Neural crest cell (in vitro differentiated cells): Measurements from ENCODE around the gene KLHL24. TPM values are rescaled to one million over a fixed set of nuclear protein-coding genes. Genes with fewer than 3 reads are reported as not detected.

Experiments
- DNase-seq: peaks from one replicate; pipeline ENCODE4 v3.0.0; 2021; ENCODE audit warnings: low read depth, mixed read lengths, low spot score
- H3K27ac Mint-ChIP-seq: one replicate; pipeline ENCODE4 v1.8.0; 2021; ENCODE audit warnings: mild to moderate bottlenecking, mixed read lengths; ENCODE audit not compliant: unreplicated experiment
- H3K27me3 Mint-ChIP-seq: 2 replicates; pipeline ENCODE4 v1.8.0; 2021; ENCODE audit warnings: low read depth, mild to moderate bottlenecking, mixed read lengths
- H3K36me3 Mint-ChIP-seq: 2 replicates; pipeline ENCODE4 v1.8.0; 2021; ENCODE audit warnings: low read depth, mild to moderate bottlenecking, mixed read lengths
- H3K4me1 Mint-ChIP-seq: 2 replicates; pipeline ENCODE4 v1.8.0; 2021; ENCODE audit warnings: mixed read lengths
- H3K4me3 Mint-ChIP-seq: one replicate; pipeline ENCODE4 v1.8.0; 2021; ENCODE audit warnings: mild to moderate bottlenecking, mixed read lengths
- H3K9me3 Mint-ChIP-seq: 2 replicates; pipeline ENCODE4 v1.8.0; 2021; ENCODE audit warnings: mixed read lengths
- total RNA-seq: library from RNA; stranded (reverse); gene quantifications from 2 replicates; pipeline ENCODE4 v1.2.1, GENCODE V29; 2021
- TF ChIP-seq, protein P1 (sequence below): fragments of 200-600 bp; sonication (generic); conservative IDR thresholded peaks from 2 replicates; pipeline ENCODE4 v1.5.0; 2021; ENCODE audit warnings: antibody characterized with exemption, mild to moderate bottlenecking

Gene KLHL24
- total RNA-seq, 1 donor from 2014 or later = 19.0 TPM

GRCh38 chr3:183653209-183654064 is 18.0 kb downstream of the KLHL24 start:
- H3K36me3 Mint-ChIP-seq = peaks cover 44% of the 10 kb centered on the region
- H3K4me3 Mint-ChIP-seq = no peak overlapping the region
- H3K9me3 Mint-ChIP-seq = peaks cover 19% of the 10 kb centered on the region
- H3K27ac Mint-ChIP-seq = no peak overlapping the region
- H3K4me1 Mint-ChIP-seq = no peaks in the 10 kb centered on the region
- H3K27me3 Mint-ChIP-seq = no peaks in the 10 kb centered on the region
- TF ChIP-seq, protein P1, sequence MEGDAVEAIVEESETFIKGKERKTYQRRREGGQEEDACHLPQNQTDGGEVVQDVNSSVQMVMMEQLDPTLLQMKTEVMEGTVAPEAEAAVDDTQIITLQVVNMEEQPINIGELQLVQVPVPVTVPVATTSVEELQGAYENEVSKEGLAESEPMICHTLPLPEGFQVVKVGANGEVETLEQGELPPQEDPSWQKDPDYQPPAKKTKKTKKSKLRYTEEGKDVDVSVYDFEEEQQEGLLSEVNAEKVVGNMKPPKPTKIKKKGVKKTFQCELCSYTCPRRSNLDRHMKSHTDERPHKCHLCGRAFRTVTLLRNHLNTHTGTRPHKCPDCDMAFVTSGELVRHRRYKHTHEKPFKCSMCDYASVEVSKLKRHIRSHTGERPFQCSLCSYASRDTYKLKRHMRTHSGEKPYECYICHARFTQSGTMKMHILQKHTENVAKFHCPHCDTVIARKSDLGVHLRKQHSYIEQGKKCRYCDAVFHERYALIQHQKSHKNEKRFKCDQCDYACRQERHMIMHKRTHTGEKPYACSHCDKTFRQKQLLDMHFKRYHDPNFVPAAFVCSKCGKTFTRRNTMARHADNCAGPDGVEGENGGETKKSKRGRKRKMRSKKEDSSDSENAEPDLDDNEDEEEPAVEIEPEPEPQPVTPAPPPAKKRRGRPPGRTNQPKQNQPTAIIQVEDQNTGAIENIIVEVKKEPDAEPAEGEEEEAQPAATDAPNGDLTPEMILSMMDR = no peak
- no peak for DNase-seq

GRCh38 chr3:183654727-183655126 is 19.3 kb downstream of the KLHL24 start:
- Mint-ChIP-seq H3K9me3 (peaks cover 19% of the 10 kb centered on the region), H3K4me1 (no peaks in the 10 kb centered on the region), H3K27me3 (no peaks in the 10 kb centered on the region)

GRCh38 chr3:183662099-183662498 is 26.7 kb downstream of the KLHL24 start:
- no peak for DNase-seq
- no peaks in the 10 kb centered on the region for H3K27me3 Mint-ChIP-seq
- H3K36me3 Mint-ChIP-seq = peaks cover 20% of the 10 kb centered on the region
- H3K9me3 Mint-ChIP-seq = peaks cover 4% of the 10 kb centered on the region
- no peak overlapping the region for H3K4me3 Mint-ChIP-seq
- TF ChIP-seq, protein P1 = no peak
- no peak overlapping the region for H3K27ac Mint-ChIP-seq
- H3K4me1 Mint-ChIP-seq = no peaks in the 10 kb centered on the region

More at GRCh38 chr3:183654727-183655126, 19.3 kb downstream of the KLHL24 start:
- H3K4me3 Mint-ChIP-seq = no peak overlapping the region
- TF ChIP-seq, protein P1 = no peak
- peaks cover 48% of the 10 kb centered on the region for H3K36me3 Mint-ChIP-seq
- DNase-seq = no peak
- no peak overlapping the region for H3K27ac Mint-ChIP-seq

DNA sequence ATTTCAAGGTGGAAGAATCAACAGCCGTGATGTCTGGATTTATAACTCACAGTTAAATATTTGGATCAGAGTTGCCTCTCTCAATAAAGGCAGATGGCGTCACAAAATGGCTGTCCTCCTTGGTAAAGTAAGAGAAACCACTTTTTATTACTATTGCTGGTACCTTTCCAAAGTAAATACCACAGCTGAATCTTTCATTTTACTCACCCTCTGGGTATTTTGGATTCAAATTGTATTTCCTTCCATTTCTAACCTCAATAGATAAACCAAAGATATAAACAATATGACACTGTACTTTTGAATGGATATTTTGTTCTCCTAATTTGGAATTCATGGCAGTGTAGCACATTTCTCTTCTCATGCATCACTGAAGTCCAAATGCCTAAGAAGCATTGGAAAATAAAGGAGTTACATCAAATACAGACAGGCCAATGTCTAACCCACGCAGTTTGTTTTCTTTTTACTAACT is 29.5 kb downstream of the KLHL24 start:
- no peaks in the 10 kb centered on the region for H3K27me3 Mint-ChIP-seq
- no peak overlapping the region for H3K27ac Mint-ChIP-seq
- TF ChIP-seq, protein P1 = no peak
- peaks cover 15% of the 10 kb centered on the region for H3K36me3 Mint-ChIP-seq
- no peak overlapping the region for H3K4me3 Mint-ChIP-seq
- DNase-seq = no peak
- H3K4me1 Mint-ChIP-seq = no peaks in the 10 kb centered on the region
- H3K9me3 Mint-ChIP-seq = peaks cover 4% of the 10 kb centered on the region

- Mint-ChIP-seq H3K9me3 (no peaks in the 10 kb centered on the region), H3K4me1 (no peaks in the 10 kb centered on the region), H3K4me3 (no peak overlapping the region), H3K36me3 (peaks cover 3% of the 10 kb centered on the region), H3K27me3 (no peaks in the 10 kb centered on the region), H3K27ac (no peak overlapping the region)
- TF ChIP-seq, protein P1 = no peak
- DNase-seq = no peak
Measured at GRCh38 chr3:183680061-183680460, 44.6 kb downstream of the KLHL24 start.
